Measurements from ENCODE around the gene SIM2.

DNA sequence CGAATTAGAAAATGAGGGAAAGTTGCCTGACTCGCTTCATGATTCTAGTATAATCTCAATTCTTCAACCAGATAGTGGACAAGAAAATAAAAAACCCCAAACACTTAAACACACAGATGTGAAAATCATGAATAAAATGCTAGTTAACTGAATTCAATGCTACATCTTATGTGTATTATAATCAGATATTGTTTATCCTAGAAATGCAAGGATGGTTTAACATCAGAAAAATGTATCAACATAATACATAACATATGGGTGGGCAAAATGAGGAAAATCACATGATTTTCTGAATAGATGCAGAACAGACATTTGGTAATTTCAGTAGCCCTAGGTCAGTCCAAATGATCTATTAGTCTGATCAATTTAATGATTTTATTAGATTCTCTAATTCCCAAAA, 97.2 kb downstream of the SIM2 start:
- TF ChIP-seq POLR2A (IDR thresholded peaks at IDR 0.05; ENCODE audit: low read length) (no peak), GATA1 (IDR thresholded peaks at IDR 0.05; ENCODE audit: low read depth, low read length) (no peak)

All from erythroblast (primary cell).